ENCODE results near the gene HOXC10.

HOXC10 gene

GRCh38 chr12:54011665-54012532, 27.0 kb downstream of the HOXC10 start:
- Histone ChIP-seq H2AFZ (ENCODE audit: low read depth) (no peak overlapping the region), H3K4me2 (peak overlapping the region; percentile 9), H3K79me2 (ENCODE audit: insufficient read depth, low read depth) (no peaks in the 10 kb centered on the region), H3K4me1 (ENCODE audit: low read depth, poor library complexity, severe bottlenecking) (peaks cover 12% of the 10 kb centered on the region), H3K36me3 (ENCODE audit: insufficient read depth) (no peaks in the 10 kb centered on the region), H3K9ac (no peak overlapping the region), H3K27me3 (ENCODE audit: insufficient read depth, low read depth) (peaks cover 97% of the 10 kb centered on the region), H4K20me1 (ENCODE audit: insufficient read depth) (no peaks in the 10 kb centered on the region), H3K27ac (no peak overlapping the region), H3K4me3 (IDR thresholded peaks at IDR 0.05; ENCODE audit: insufficient read depth, low read depth, low read length) (no peak overlapping the region)
- no peak for TF ChIP-seq CTCF (conservative IDR thresholded peaks at IDR 0.05; ENCODE audit: low read depth, low read length)

- Histone ChIP-seq H3K4me2 (no peak overlapping the region), H3K9ac (no peak overlapping the region), H3K27ac (no peak overlapping the region), H3K4me3 (IDR thresholded peaks at IDR 0.05; ENCODE audit: insufficient read depth, low read depth, low read length) (no peak overlapping the region), H3K79me2 (ENCODE audit: insufficient read depth, low read depth) (no peaks in the 10 kb centered on the region), H2AFZ (ENCODE audit: low read depth) (no peak overlapping the region), H3K36me3 (ENCODE audit: insufficient read depth) (no peaks in the 10 kb centered on the region), H4K20me1 (ENCODE audit: insufficient read depth) (no peaks in the 10 kb centered on the region), H3K27me3 (ENCODE audit: insufficient read depth, low read depth) (peaks cover 97% of the 10 kb centered on the region), H3K4me1 (ENCODE audit: low read depth, poor library complexity, severe bottlenecking) (peaks cover 21% of the 10 kb centered on the region)
- peak; percentile 35 for TF ChIP-seq CTCF (conservative IDR thresholded peaks at IDR 0.05; ENCODE audit: low read depth, low read length)
Measured at GRCh38 chr12:54012631-54013409, 27.9 kb downstream of the HOXC10 start.

GRCh38 chr12:54014377-54015017, 29.6 kb downstream of the HOXC10 start:
- peaks cover 85% of the 10 kb centered on the region for H3K27me3 ChIP-seq (ENCODE audit: insufficient read depth, low read depth)
- no peaks in the 10 kb centered on the region for H4K20me1 ChIP-seq (ENCODE audit: insufficient read depth)
- no peak overlapping the region for H2AFZ ChIP-seq (ENCODE audit: low read depth)
- peaks cover 25% of the 10 kb centered on the region for H3K4me1 ChIP-seq (ENCODE audit: low read depth, poor library complexity, severe bottlenecking)
- no peak overlapping the region for H3K27ac ChIP-seq
- no peaks in the 10 kb centered on the region for H3K79me2 ChIP-seq (ENCODE audit: insufficient read depth, low read depth)
- H3K9ac ChIP-seq = no peak overlapping the region
- H3K36me3 ChIP-seq (ENCODE audit: insufficient read depth) = no peaks in the 10 kb centered on the region
- no peak for TF ChIP-seq CTCF (conservative IDR thresholded peaks at IDR 0.05; ENCODE audit: low read depth, low read length)
- H3K4me2 ChIP-seq = no peak overlapping the region
- H3K4me3 ChIP-seq (IDR thresholded peaks at IDR 0.05; ENCODE audit: insufficient read depth, low read depth, low read length) = no peak overlapping the region

GRCh38 chr12:54015018-54015931, 30.3 kb downstream of the HOXC10 start:
- peaks cover 25% of the 10 kb centered on the region for H3K4me1 ChIP-seq (ENCODE audit: low read depth, poor library complexity, severe bottlenecking)
- no peak for TF ChIP-seq CTCF (conservative IDR thresholded peaks at IDR 0.05; ENCODE audit: low read depth, low read length)
- no peak overlapping the region for H3K27ac ChIP-seq
- H4K20me1 ChIP-seq (ENCODE audit: insufficient read depth) = no peaks in the 10 kb centered on the region
- no peak overlapping the region for H3K4me3 ChIP-seq (IDR thresholded peaks at IDR 0.05; ENCODE audit: insufficient read depth, low read depth, low read length)
- no peak overlapping the region for H3K4me2 ChIP-seq
- no peaks in the 10 kb centered on the region for H3K79me2 ChIP-seq (ENCODE audit: insufficient read depth, low read depth)
- no peak overlapping the region for H2AFZ ChIP-seq (ENCODE audit: low read depth)
- no peak overlapping the region for H3K9ac ChIP-seq
- H3K36me3 ChIP-seq (ENCODE audit: insufficient read depth) = no peaks in the 10 kb centered on the region
- H3K27me3 ChIP-seq (ENCODE audit: insufficient read depth, low read depth) = peaks cover 85% of the 10 kb centered on the region

All from KMS-11 (cell line).